G401 (cell line): ENCODE results near the gene THBS2. TPM values are rescaled to one million over a fixed set of nuclear protein-coding genes. Genes with fewer than 3 reads are reported as not detected.

Experiments
- DNase-seq: peaks from one replicate; pipeline ENCODE4 v3.0.0-alpha.2; 2015; ENCODE audit warnings: low spot score
- in situ Hi-C: cut with HindIII; loops from 2 replicates; pipeline ENCODE4 v1.10.0; 2016; ENCODE audit warnings: low sequenced_read_pairs, mixed read lengths
- total RNA-seq: library from RNA; depleted of rRNA; stranded (reverse); fragments of >200 nt; shearing (Covaris generic); gene quantifications from 2 replicates; pipeline ENCODE4 v1.2.3, GENCODE V29; 2014

The THBS2 gene
- total RNA-seq, 1 experiment from 2014 or later: 0.14 TPM

GRCh38 chr6:169252505-169253189 is 999 bp downstream of the THBS2 start:
- peak; percentile 14 for DNase-seq
- in situ Hi-C loops: no loop called here

- DNase-seq: no peak
- in situ Hi-C loops: no loop called here
Observed at GRCh38 chr6:169251822-169252504, 1.7 kb downstream of the THBS2 start.

- DNase-seq: no peak
- in situ Hi-C loops: no loop called here
Observed at GRCh38 chr6:169251371-169251802, 2.3 kb downstream of the THBS2 start.

- in situ Hi-C loops: no loop called here
- no peak for DNase-seq
Observed at GRCh38 chr6:169250660-169251059, 3.0 kb downstream of the THBS2 start.

GRCh38 chr6:169249057-169249456 is 4.6 kb downstream of the THBS2 start:
- no peak for DNase-seq
- in situ Hi-C loops: no loop called here

GRCh38 chr6:169248521-169248971 is 5.1 kb downstream of the THBS2 start:
- DNase-seq: no peak
- in situ Hi-C loops: no loop called here

- no peak for DNase-seq
- in situ Hi-C loops: no loop called here
Observed at GRCh38 chr6:169247991-169248390, 5.7 kb downstream of the THBS2 start.

GRCh38 chr6:169247419-169247818 is 6.2 kb downstream of the THBS2 start:
- in situ Hi-C loops: no loop called here
- DNase-seq: no peak

GRCh38 chr6:169246445-169246844 is 7.2 kb downstream of the THBS2 start:
- DNase-seq: no peak
- in situ Hi-C loops: no loop called here

- in situ Hi-C loops: no loop called here
- DNase-seq: no peak
Observed at GRCh38 chr6:169244684-169245383, 8.8 kb downstream of the THBS2 start.

- no peak for DNase-seq
- in situ Hi-C loops: no loop called here
Observed at GRCh38 chr6:169243661-169244060, 10.0 kb downstream of the THBS2 start.

GRCh38 chr6:169243186-169243585 is 10.5 kb downstream of the THBS2 start:
- in situ Hi-C loops: no loop called here

GRCh38 chr6:169241688-169242350 is 11.8 kb downstream of the THBS2 start:
- in situ Hi-C loops: no loop called here
- no peak for DNase-seq

More at GRCh38 chr6:169243186-169243585, 10.5 kb downstream of the THBS2 start:
- DNase-seq: no peak

GRCh38 chr6:169240591-169241390 is 12.9 kb downstream of the THBS2 start:
- no peak for DNase-seq
- in situ Hi-C loops: no loop called here

GRCh38 chr6:169240125-169240524 is 13.5 kb downstream of the THBS2 start:
- in situ Hi-C loops: no loop called here
- DNase-seq: no peak

- DNase-seq: no peak
- in situ Hi-C loops: no loop called here
Observed at GRCh38 chr6:169239181-169239580, 14.5 kb downstream of the THBS2 start.

- no peak for DNase-seq
- in situ Hi-C loops: no loop called here
Observed at GRCh38 chr6:169238766-169239165, 14.9 kb downstream of the THBS2 start.

- in situ Hi-C loops: no loop called here
- DNase-seq: no peak
Observed at GRCh38 chr6:169237496-169238134, 16.0 kb downstream of the THBS2 start.
